Effector memory CD4-positive, alpha-beta T cell (primary cell): ENCODE measurements around the gene HTR1D.

Experiments used
- DNase-seq, 3 donors: peaks; one replicate each; pipeline ENCODE4 v3.0.0-alpha.2; 2020
- H3K27ac ChIP-seq: 2 replicates; pipeline ENCODE4 v1.7.0; 2013; ENCODE audit warnings: mild to moderate bottlenecking, low read length, moderate library complexity; ENCODE audit not compliant: insufficient read depth, poor library complexity, severe bottlenecking
- H3K27me3 ChIP-seq: replicated peaks from 2 replicates; pipeline ENCODE4 v1.7.0; 2013; ENCODE audit warnings: mild to moderate bottlenecking, low read length; ENCODE audit not compliant: insufficient read depth, control insufficient read depth, poor library complexity, severe bottlenecking
- H3K36me3 ChIP-seq: 2 replicates; pipeline ENCODE4 v1.7.0; 2013; ENCODE audit warnings: mild to moderate bottlenecking, low read length, moderate library complexity; ENCODE audit not compliant: control insufficient read depth, insufficient read depth
- H3K4me1 ChIP-seq: 2 replicates; pipeline ENCODE4 v1.7.0; 2013; ENCODE audit warnings: low read length, mild to moderate bottlenecking; ENCODE audit not compliant: control insufficient read depth, insufficient read depth, poor library complexity, severe bottlenecking
- H3K4me3 ChIP-seq: 2 replicates; pipeline ENCODE4 v1.7.0; 2013; ENCODE audit warnings: low read length, low read depth, mild to moderate bottlenecking; ENCODE audit not compliant: insufficient read depth, poor library complexity, severe bottlenecking
- H3K9me3 ChIP-seq: 2 replicates; pipeline ENCODE4 v1.7.0; 2013; ENCODE audit warnings: mild to moderate bottlenecking, low read length, moderate library complexity; ENCODE audit not compliant: control insufficient read depth

HTR1D gene

GRCh38 chr1:23221107-23221506 lies 3.8 kb upstream of the HTR1D start:
- H3K4me3 ChIP-seq: no peak overlapping the region
- H3K36me3 ChIP-seq: no peaks in the 10 kb centered on the region
- H3K27me3 ChIP-seq: peaks cover 17% of the 10 kb centered on the region
- H3K9me3 ChIP-seq: no peaks in the 10 kb centered on the region
- H3K27ac ChIP-seq: no peak overlapping the region
- peaks cover 13% of the 10 kb centered on the region for H3K4me1 ChIP-seq
- DNase-seq: no peak

DNA sequence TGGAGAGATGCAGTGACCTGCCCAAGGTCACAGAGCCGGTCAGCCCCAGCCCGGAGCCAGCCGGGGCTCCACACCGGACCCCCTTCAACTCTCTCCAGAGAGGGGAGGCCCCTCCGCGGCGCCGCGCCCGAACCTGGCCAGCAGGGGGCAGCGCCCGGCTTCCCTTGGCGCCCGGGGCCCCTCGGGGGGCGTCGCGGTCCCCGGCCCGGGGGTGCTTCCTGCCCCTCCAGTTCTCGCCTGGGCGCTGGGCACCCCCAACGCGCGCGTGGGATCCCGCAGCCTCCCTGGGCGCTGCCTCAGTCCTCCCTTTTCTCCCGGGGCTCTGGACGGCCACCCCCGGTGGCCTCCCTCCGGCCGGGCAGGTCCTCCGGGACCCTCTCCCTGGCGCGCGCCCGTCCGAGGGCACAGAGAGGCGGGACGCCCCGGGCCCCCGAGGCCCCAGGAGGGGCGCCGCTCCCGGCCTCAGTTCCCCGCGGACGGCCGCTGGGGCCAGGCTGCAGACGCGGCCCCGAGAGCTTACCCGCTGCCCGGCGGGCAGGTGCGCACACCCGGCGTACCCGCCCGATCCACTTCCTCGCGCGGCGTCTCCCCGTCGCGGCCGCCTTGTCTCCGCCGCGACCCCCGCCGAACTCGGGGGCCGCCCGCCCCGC lies 406 bp downstream of the HTR1D start:
- H3K4me3 ChIP-seq: peak overlapping the region; percentile 42
- H3K36me3 ChIP-seq: no peaks in the 10 kb centered on the region
- peak in 2 of 3 donors; percentile 0 to 3 for DNase-seq
- H3K27me3 ChIP-seq: peaks cover 24% of the 10 kb centered on the region
- H3K27ac ChIP-seq: no peak overlapping the region
- peaks cover 13% of the 10 kb centered on the region for H3K4me1 ChIP-seq
- H3K9me3 ChIP-seq: no peaks in the 10 kb centered on the region

DNA sequence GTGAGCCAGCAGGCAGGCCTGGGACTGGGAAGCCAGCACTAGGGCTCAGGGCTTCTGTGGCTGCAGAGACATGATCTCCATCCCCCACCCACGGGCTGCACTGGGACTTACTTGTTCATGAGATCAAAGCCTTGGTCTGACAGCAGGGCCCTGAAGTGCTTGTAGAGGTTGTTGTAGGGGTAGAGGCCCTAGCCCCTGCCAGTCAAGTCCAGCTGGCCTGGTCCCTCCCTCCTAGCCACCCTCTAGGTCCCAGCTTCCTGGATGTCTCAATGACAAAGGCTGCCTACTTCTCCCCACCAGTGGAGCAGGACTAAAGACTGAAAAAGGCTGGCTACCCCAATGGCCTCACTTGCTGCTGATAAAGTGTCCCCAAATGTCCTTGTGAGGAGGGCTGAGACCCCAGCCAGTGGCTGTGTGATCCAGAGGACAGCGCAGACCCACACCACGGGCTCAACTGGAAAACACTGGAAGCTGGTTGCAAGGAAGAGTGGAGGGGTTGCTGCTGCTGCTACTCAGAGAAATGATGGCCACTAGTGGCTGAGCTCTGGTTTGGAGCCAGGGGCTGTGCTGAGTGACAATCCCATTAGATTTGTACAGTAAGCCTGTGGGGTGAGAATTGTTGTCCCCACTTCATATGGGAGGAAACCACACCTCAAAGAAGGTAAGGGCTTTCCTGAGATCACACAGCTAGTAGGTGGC lies 1.4 kb downstream of the HTR1D start:
- H3K4me3 ChIP-seq: no peak overlapping the region
- H3K9me3 ChIP-seq: no peaks in the 10 kb centered on the region
- no peak for DNase-seq
- peaks cover 27% of the 10 kb centered on the region for H3K27me3 ChIP-seq
- no peaks in the 10 kb centered on the region for H3K36me3 ChIP-seq
- H3K4me1 ChIP-seq: peaks cover 13% of the 10 kb centered on the region
- no peak overlapping the region for H3K27ac ChIP-seq

DNA sequence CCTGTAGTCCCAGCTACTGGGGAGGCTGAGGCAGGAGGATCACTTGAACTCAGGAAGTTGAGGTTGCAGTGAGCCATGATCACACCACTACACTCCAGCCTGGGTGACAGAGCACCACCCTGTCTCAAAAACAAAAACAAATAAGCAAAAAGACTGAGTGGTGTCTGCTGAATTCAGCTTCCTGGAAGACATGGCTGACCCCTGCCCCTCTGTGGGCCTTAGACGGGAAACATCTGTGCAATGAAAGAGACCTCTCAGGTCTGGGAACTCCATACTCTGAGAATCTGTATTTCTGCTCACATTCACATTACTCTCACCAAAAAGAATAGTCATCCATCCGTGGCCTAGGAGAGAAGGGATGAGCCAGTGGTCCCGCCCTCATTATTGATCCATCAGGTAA lies 2.0 kb downstream of the HTR1D start:
- peaks cover 27% of the 10 kb centered on the region for H3K27me3 ChIP-seq
- no peaks in the 10 kb centered on the region for H3K9me3 ChIP-seq
- no peaks in the 10 kb centered on the region for H3K36me3 ChIP-seq
- H3K27ac ChIP-seq: no peak overlapping the region
- H3K4me1 ChIP-seq: peaks cover 13% of the 10 kb centered on the region
- DNase-seq: no peak
- no peak overlapping the region for H3K4me3 ChIP-seq

- Histone ChIP-seq H3K9me3 (no peaks in the 10 kb centered on the region), H3K27me3 (peaks cover 27% of the 10 kb centered on the region)
These were observed 2.7 kb downstream of the HTR1D start for GRCh38 chr1:23214640-23215039.

GRCh38 chr1:23211955-23212354 lies 5.3 kb downstream of the HTR1D start:
- DNase-seq: no peak
- no peak overlapping the region for H3K27ac ChIP-seq
- H3K4me3 ChIP-seq: no peak overlapping the region
- H3K9me3 ChIP-seq: no peaks in the 10 kb centered on the region
- H3K27me3 ChIP-seq: peaks cover 18% of the 10 kb centered on the region
- peaks cover 7% of the 10 kb centered on the region for H3K4me1 ChIP-seq
- no peaks in the 10 kb centered on the region for H3K36me3 ChIP-seq

More at GRCh38 chr1:23214640-23215039, 2.7 kb downstream of the HTR1D start:
- Histone ChIP-seq H3K27ac (no peak overlapping the region), H3K4me3 (no peak overlapping the region), H3K4me1 (peaks cover 13% of the 10 kb centered on the region), H3K36me3 (no peaks in the 10 kb centered on the region)
- no peak for DNase-seq

DNA sequence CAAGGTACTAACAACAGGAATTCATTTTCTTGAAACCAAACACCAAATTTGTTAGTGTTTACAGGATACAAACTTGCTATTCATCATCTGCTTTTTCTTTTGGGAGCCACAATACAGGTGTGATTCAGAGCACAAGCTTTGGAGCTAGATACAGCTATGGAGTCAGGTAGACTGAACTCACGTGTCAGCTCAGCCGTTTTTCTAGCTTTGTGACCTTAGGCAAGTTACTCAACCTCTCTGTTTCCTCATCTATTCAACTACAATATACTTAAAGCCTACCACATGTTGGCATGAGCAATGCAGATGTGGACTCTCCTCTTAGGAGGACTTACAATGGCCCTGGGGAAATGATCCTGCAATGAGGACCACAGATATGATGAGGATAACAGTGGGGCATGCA lies 6.3 kb downstream of the HTR1D start:
- no peak for DNase-seq

DNA sequence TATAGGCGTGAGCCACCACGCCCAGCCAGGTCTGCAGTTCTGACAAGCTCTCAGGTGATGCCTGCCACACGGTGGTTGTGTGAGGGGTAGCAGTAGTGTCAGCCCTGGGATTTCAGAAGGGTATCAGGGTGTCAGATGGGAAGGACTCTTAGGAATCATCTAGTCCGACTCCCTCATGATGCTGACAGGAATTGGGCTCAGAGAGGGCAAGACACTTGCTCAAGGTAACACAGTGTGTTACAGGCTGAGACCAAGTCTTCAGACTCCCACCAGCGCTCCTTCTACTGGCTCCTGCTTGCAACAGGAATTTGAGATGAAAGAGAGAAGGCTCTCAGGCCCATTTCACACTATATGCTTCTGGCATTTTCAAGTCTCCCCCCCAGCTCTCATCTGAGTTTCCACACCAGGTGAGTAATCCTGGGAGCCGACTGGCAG lies 6.9 kb downstream of the HTR1D start:
- Histone ChIP-seq H3K36me3 (no peaks in the 10 kb centered on the region), H3K27me3 (peaks cover 3% of the 10 kb centered on the region), H3K27ac (no peak overlapping the region), H3K4me3 (no peak overlapping the region), H3K4me1 (no peaks in the 10 kb centered on the region), H3K9me3 (no peaks in the 10 kb centered on the region)
- no peak for DNase-seq

More for the DNA sequence above, 6.3 kb downstream of the HTR1D start:
- Histone ChIP-seq H3K4me3 (no peak overlapping the region), H3K36me3 (no peaks in the 10 kb centered on the region), H3K9me3 (no peaks in the 10 kb centered on the region), H3K4me1 (no peaks in the 10 kb centered on the region), H3K27ac (no peak overlapping the region), H3K27me3 (peaks cover 9% of the 10 kb centered on the region)

- DNase-seq: no peak
- H3K9me3 ChIP-seq: no peaks in the 10 kb centered on the region
- H3K27me3 ChIP-seq: peaks cover 3% of the 10 kb centered on the region
- no peaks in the 10 kb centered on the region for H3K4me1 ChIP-seq
- no peak overlapping the region for H3K4me3 ChIP-seq
- H3K27ac ChIP-seq: no peak overlapping the region
- no peaks in the 10 kb centered on the region for H3K36me3 ChIP-seq
These were observed 7.5 kb downstream of the HTR1D start for GRCh38 chr1:23209770-23210169.

DNA sequence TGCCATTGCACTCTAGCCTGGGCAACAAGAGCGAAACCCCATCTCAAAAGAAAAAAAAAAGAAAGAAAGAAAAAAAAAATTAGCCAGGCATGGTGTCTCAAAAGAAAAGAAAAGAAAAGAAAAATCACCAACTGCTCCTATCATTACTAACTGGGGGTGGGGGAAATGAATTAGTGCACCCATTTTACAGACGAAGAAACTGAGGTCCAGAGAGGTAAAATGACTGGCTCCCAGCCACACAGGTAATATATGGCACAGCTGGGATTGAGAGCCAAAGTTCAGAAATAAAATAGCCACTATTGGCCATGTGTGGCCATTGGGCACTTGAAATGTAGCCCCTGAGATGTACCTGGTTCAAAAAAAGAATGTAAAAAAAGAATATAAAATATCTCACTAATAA lies 8.8 kb downstream of the HTR1D start:
- Histone ChIP-seq H3K4me1 (no peaks in the 10 kb centered on the region), H3K27ac (no peak overlapping the region), H3K36me3 (no peaks in the 10 kb centered on the region), H3K9me3 (no peaks in the 10 kb centered on the region), H3K27me3 (peaks cover 3% of the 10 kb centered on the region), H3K4me3 (no peak overlapping the region)
- DNase-seq: no peak
